Esophagus (tissue), 2 donors: ENCODE measurements around the gene KBTBD4. TPM values are rescaled to one million over a fixed set of nuclear protein-coding genes. Genes with fewer than 3 reads are reported as not detected.
A peak's percentile ranks its signal among the peaks of the same experiment; 100 is the strongest.
"Not testable (repeated sequence)": the region's sequence is repeated elsewhere in the genome, so short reads cannot be mapped to it uniquely, and the experiment has no call there.

Experiments used
- H3K27ac ChIP-seq, 2 donors: one replicate each; pipeline ENCODE4 v1.5.1; 2013; ENCODE audit warnings: low read depth in 2 of 2, mild to moderate bottlenecking in 2 of 2, inconsistent platforms in 1 of 2, low read length in 1 of 2, moderate library complexity in 1 of 2
- H3K27me3 ChIP-seq, 2 donors: one replicate each; pipeline ENCODE4 v1.6.1; 2013; ENCODE audit warnings: low read length in 2 of 2, control low read depth in 1 of 2, mild to moderate bottlenecking in 1 of 2; ENCODE audit not compliant: insufficient read depth in 2 of 2, control insufficient read depth in 1 of 2
- H3K36me3 ChIP-seq, 2 donors: one replicate each; pipeline ENCODE4 v1.6.1; 2013; ENCODE audit warnings: low read length in 1 of 2; ENCODE audit not compliant: control insufficient read depth in 2 of 2, insufficient read depth in 2 of 2
- H3K4me1 ChIP-seq, 2 donors: one replicate each; pipeline ENCODE4 v1.6.1; 2013; ENCODE audit warnings: low read length in 1 of 2; ENCODE audit not compliant: control insufficient read depth in 2 of 2, insufficient read depth in 2 of 2
- H3K4me3 ChIP-seq, 2 donors: one replicate each; pipeline ENCODE4 v1.5.1; 2013; ENCODE audit warnings: low read length in 2 of 2, mild to moderate bottlenecking in 2 of 2, low read depth in 1 of 2, moderate library complexity in 1 of 2
- H3K9me3 ChIP-seq, 2 donors: one replicate each; pipeline ENCODE4 v1.6.1; 2013; ENCODE audit warnings: mild to moderate bottlenecking in 2 of 2, low read depth in 1 of 2, low read length in 1 of 2, moderate library complexity in 1 of 2; ENCODE audit not compliant: control insufficient read depth in 2 of 2, insufficient read depth in 1 of 2
- WGBS, 2 donors: extraction: QIAGEN DNeasy Blood & Tissue Kit; methylation state at CpG; one replicate each; pipeline ENCODE4 v1.1.7; 2013; 5-methylcytosine and 5-hydroxymethylcytosine counted together
- polyA plus RNA-seq, 2 donors: library from polyadenylated mRNA; stranded (reverse); fragments of 200-250 nt; gene quantifications; one replicate each; pipeline ENCODE4 v1.2.3, GENCODE V29; 2013
- donor health status: healthy with polysubstance abuse.
- donor health status: Bipolar disorder and iron deficiency.

The KBTBD4 gene
- polyA plus RNA-seq, 2 donors, result 3.6 to 10.2 TPM

DNA sequence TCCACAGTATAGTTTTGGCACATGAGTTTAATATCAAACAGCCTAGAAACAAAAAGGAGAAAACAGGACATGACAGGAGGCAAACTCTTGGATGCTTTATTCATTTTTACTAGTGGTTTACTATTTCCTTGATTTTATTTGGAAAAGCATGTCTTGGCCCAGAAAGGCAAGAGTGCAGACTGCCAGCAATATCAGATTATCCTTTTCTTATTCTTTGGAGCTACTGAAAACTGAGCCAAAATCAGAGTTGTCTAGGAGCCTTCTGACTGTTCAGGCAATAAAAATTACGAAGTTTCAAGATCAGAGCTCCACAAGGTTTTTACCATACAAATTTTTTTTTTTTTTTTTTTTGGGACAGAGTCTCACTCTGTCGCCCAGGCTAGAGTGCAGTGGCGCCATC is 41.9 kb downstream of the KBTBD4 start:
- Histone ChIP-seq H3K27ac (no peak overlapping the region), H3K27me3 (no peaks in the 10 kb centered on the region), H3K36me3 (no peaks in the 10 kb centered on the region), H3K4me1 (peaks cover 0 to 5% of the 10 kb centered on the region in 2 donors), H3K4me3 (no peak overlapping the region), H3K9me3 (no peaks in the 10 kb centered on the region)
- WGBS, 2 donors, result 79 to 87% methylated on average over 3 of the region's 3 CpGs

DNA sequence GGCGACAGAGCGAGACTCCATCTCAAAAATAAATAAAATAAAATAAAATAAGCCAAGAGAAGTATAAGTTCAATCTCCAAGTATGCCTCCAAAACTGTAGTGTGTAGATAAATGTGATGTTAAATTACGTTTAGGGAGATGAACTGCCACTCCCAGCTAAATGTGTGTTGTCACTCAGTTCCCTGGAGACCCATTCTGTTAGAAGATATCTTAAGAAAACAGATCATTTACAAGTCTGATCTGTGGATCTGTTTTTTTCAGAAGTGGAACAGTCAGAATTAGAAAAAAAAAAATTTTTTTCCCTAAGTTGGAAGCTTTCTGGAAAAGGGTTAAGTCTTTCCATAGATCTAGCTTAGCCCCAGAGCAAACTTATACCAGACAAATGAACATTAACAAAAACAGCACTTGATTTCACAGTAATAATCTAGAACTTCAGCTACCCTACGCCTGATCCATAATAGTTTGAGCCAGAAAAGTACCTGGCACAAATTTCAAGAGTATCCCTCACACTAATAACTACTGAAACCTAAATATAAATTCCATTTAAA is 44.0 kb downstream of the KBTBD4 start:
- Histone ChIP-seq H3K4me1 (peaks cover 0 to 3% of the 10 kb centered on the region in 2 donors), H3K27me3 (no peaks in the 10 kb centered on the region), H3K27ac (no peak overlapping the region), H3K36me3 (no peaks in the 10 kb centered on the region), H3K9me3 (no peaks in the 10 kb centered on the region), H3K4me3 (no peak overlapping the region)
- WGBS, 2 donors, result 84 to 87% methylated on average over 4 of the region's 4 CpGs

DNA sequence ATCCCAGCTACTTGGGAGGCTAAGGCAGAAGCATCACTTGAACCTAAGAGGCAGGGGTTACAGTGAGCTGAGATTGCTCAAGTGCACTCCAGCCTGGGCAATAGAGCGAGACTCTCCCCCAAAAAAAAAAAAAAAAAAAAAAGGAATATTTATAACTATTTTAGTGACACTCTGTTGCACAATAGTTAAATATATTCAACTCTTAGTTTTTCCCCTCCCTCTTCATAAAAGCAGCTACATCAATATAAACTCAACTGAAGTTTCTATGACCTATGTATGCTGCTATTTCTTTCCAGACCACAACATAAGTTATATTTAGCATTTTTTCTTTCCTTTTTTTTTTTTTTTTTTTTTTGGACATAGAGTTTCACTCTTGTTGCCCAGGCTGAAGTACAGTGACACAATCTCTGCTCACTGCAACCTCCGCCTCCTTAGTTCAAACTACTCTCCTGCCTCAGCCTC is 45.0 kb downstream of the KBTBD4 start:
- Histone ChIP-seq H3K27ac (no peak overlapping the region), H3K4me1 (no peaks in the 10 kb centered on the region), H3K36me3 (no peaks in the 10 kb centered on the region), H3K4me3 (no peak overlapping the region), H3K9me3 (no peaks in the 10 kb centered on the region), H3K27me3 (no peaks in the 10 kb centered on the region)
- 77 to 90% methylated on average over 2 of the region's 2 CpGs for WGBS, 2 donors

DNA sequence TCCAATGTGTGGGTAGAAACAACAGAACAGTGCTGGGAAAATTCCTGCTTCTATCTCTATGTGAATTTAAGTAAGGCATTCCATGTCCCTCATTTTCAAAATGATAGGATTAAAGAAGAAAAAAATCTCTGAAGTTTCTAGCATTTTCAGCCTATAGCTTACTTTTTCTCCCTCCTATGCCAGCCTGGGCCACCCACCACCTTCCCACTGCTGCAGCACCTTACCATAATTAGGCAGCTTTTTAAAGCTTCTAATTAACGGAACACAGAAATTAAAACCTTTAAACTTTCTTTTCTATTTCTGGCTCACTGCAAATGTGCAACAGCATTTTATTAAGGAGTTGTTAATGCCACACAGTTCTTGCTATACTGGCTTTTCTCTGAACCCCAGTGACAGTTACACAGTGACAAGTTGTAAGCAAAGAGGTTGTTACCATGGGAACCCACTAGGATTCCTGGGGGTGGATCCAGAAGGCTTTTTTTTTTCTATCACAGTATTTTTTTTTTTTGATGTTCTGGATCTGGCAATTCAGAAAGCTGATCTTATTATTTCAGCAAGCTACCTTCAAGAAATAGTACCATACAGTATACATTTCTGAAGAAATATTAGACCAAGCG is 46.1 kb downstream of the KBTBD4 start:
- H3K4me3 ChIP-seq, result no peak overlapping the region
- WGBS, 2 donors, result 77 to 82% methylated on average over 2 of the region's 2 CpGs

DNA sequence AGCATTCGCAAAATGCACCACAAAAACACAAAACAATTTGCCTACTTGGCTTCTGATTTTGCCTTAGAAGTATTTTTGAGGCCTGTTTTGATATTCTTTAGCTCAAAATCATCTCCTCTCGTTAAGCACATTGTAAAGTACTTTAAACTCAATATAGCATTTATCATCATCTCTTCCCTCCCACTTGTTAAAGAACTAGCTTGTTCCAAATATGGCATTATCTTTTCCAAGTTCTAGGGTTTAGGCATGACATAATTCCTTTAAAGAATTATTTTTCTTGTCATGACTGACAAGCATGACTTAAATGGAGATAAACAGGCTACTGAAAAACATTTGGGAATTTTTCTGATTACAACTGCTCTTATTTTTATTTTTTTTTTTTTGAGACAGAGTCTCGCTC is 47.1 kb downstream of the KBTBD4 start:
- H3K4me1 ChIP-seq, result no peaks in the 10 kb centered on the region
- 74 to 75% methylated on average over 3 of the region's 3 CpGs for WGBS, 2 donors
- no peak overlapping the region for H3K4me3 ChIP-seq

More for the DNA sequence above, 46.1 kb downstream of the KBTBD4 start:
- Histone ChIP-seq H3K27me3 (no peaks in the 10 kb centered on the region), H3K36me3 (no peaks in the 10 kb centered on the region), H3K27ac (no peak overlapping the region), H3K4me1 (no peaks in the 10 kb centered on the region), H3K9me3 (no peaks in the 10 kb centered on the region)

DNA sequence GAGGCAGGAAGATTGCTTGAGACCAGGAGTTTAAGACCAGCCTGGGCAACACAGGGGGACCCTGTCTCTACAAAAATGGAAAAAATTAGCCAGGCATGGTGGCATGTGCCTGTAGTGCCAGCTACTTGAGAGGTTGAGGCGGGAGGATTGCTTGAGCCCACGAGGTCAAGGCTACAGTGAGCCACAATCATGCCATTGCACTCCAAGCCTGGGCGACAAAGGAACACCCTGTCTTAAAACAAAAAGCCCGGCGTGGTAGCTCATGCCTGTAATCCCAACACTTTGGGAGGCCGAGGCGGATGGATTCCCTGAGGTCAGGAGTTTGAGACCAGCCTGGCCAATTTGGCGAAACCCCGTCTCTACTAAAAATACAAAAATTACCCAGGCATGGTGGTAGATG is 48.0 kb downstream of the KBTBD4 start:
- WGBS, 2 donors, result 88 to 94% methylated on average over 9 of the region's 9 CpGs
- not testable (repeated sequence) for H3K27ac ChIP-seq, H3K36me3 ChIP-seq, H3K27me3 ChIP-seq, H3K4me3 ChIP-seq, H3K9me3 ChIP-seq, H3K4me1 ChIP-seq

More for the DNA sequence above, 47.1 kb downstream of the KBTBD4 start:
- Histone ChIP-seq H3K9me3 (no peaks in the 10 kb centered on the region), H3K27me3 (no peaks in the 10 kb centered on the region), H3K27ac (no peak overlapping the region), H3K36me3 (no peaks in the 10 kb centered on the region)

DNA sequence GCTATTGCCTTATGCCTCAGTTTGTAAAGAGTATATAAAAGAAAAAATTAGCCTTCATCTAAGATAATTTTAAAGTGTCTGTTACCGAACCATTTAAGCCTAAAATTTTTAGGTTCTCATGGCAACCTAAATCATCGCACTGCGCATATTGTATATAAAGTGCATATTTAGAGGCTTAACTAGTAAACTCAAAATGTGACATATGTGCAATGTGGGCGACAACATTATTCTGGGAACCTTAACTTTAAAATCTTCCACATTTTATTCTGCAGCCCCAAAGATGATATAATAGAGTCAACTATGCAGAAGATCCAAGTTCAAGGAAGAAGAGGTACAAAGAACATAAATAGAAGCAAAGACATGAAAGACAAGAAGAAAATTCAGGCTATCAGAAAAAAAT is 48.8 kb downstream of the KBTBD4 start:
- Histone ChIP-seq H3K9me3 (no peaks in the 10 kb centered on the region), H3K4me1 (no peaks in the 10 kb centered on the region), H3K27me3 (no peaks in the 10 kb centered on the region)

DNA sequence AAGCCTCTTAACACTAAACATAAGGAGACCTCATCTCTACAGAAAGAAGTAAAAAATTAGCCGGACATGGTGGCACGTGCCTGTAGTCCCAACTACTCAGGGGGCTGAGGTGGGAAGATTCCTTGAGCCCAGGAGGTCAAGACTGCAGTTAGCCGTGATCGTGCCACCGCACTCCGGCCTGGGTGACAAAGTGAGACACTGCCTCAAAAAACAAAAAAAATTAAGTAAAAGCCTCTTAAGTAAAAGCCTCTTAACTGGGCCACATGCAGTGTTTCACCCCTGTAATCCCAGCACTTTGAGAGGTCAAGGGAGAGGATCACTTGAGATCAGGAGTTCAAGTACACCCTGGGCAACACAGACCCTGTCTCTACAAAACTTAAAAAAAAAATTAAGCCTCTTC is 51.6 kb downstream of the KBTBD4 start:
- H3K4me3 ChIP-seq, result no peak overlapping the region
- no peaks in the 10 kb centered on the region for H3K9me3 ChIP-seq
- WGBS, 2 donors, result 93% methylated on average over 6 of the region's 6 CpGs
- H3K36me3 ChIP-seq, result no peaks in the 10 kb centered on the region
- peak overlapping the region in 1 of 2 donors; percentile 33 for H3K27ac ChIP-seq
- peaks cover 0 to 3% of the 10 kb centered on the region in 2 donors for H3K4me1 ChIP-seq
- H3K27me3 ChIP-seq, result no peaks in the 10 kb centered on the region

More for the DNA sequence above, 48.8 kb downstream of the KBTBD4 start:
- Histone ChIP-seq H3K27ac (no peak overlapping the region), H3K36me3 (no peaks in the 10 kb centered on the region), H3K4me3 (no peak overlapping the region)
- WGBS, 2 donors, result 88 to 91% methylated on average over 4 of the region's 4 CpGs

DNA sequence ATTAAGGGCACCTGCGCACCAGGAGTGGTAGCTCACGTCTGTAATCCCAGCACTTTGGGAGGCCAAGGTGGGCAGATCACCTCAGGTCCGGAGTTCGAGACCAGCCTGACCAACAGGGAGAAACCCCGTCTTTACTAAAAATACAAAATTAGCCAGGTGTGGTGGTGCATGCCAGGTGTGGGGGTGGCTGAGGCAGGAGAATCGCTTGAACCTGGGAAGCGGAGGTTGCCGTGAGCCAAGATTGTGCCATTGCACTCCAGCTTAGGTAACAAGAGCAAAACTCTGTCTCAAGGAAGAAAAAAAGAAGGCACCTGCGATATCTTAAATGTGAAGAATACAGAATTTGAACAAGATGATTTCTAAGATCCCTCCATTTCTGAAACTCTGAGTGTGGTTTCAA is 52.7 kb downstream of the KBTBD4 start:
- H3K27ac ChIP-seq, H3K27me3 ChIP-seq, H3K4me3 ChIP-seq, H3K4me1 ChIP-seq, H3K36me3 ChIP-seq, H3K9me3 ChIP-seq: not testable (repeated sequence)
- WGBS, 2 donors, result 86 to 87% methylated on average over 9 of the region's 9 CpGs

DNA sequence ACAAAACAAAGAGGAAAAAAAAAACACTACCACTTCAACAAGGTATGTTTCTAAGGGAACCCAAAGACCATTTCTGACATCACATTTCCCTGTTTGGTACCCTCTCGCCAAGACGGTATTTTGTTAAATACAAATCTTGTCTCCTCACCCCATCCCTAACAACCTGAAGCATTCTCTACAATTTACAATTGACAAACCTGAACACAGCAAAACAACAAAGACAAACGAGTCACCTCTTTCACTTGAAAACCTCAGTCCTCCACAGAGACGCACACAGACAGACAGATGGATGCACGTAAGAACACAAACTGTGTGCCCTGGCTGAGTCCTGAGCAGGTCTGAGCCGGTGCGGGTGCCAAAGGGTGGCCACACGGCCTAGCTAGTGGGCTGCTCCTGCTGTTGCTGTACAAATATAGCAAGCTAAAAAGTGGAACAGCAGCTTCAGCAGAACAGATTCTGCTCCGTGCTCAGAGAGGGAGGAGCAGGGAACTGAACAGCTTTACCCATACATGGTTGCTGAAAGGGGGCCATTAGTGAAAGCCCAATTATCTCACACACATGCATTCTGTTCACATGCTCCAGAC is 54.4 kb downstream of the KBTBD4 start:
- Histone ChIP-seq H3K27me3 (no peaks in the 10 kb centered on the region), H3K27ac (peak overlapping the region; percentile 30 to 69), H3K4me1 (peaks cover 0 to 3% of the 10 kb centered on the region in 2 donors), H3K9me3 (no peaks in the 10 kb centered on the region), H3K36me3 (no peaks in the 10 kb centered on the region), H3K4me3 (no peak overlapping the region)
- WGBS, 2 donors, result 25 to 31% methylated on average over 9 of the region's 9 CpGs
